ENCODE data around the gene RHOB.
"Not testable (repeated sequence)": the region's sequence is repeated elsewhere in the genome, so short reads cannot be mapped to it uniquely, and the experiment has no call there.

Gene RHOB

GRCh38 chr2:20455076-20455587 is 8.3 kb downstream of the RHOB start:
- DNase-seq: no peak

- no peak for DNase-seq
Measured at GRCh38 chr2:20456116-20456571, 9.3 kb downstream of the RHOB start.

- DNase-seq: peak; percentile 28
Measured at GRCh38 chr2:20456636-20457426, 10.0 kb downstream of the RHOB start.

GRCh38 chr2:20457661-20458630 is 11.1 kb downstream of the RHOB start:
- DNase-seq: no peak

- DNase-seq: not testable (repeated sequence)
Measured at GRCh38 chr2:20458737-20459484, 12.0 kb downstream of the RHOB start.

GRCh38 chr2:20465716-20466394 is 19.0 kb downstream of the RHOB start:
- no peak for DNase-seq

- no peak for DNase-seq
Measured at GRCh38 chr2:20467789-20468548, 21.1 kb downstream of the RHOB start.

GRCh38 chr2:20468549-20469500 is 22.0 kb downstream of the RHOB start:
- DNase-seq: no peak

GRCh38 chr2:20469595-20469994 is 22.7 kb downstream of the RHOB start:
- no peak for DNase-seq

GRCh38 chr2:20470211-20470610 is 23.3 kb downstream of the RHOB start:
- DNase-seq: no peak

GRCh38 chr2:20471148-20471547 is 24.3 kb downstream of the RHOB start:
- DNase-seq: no peak

GRCh38 chr2:20471902-20472559 is 25.2 kb downstream of the RHOB start:
- no peak for DNase-seq

GRCh38 chr2:20472569-20472968 is 25.7 kb downstream of the RHOB start:
- DNase-seq: no peak

GRCh38 chr2:20473128-20473527 is 26.3 kb downstream of the RHOB start:
- no peak for DNase-seq

- no peak for DNase-seq
Measured at GRCh38 chr2:20474757-20475566, 28.1 kb downstream of the RHOB start.

GRCh38 chr2:20475567-20475952 is 28.7 kb downstream of the RHOB start:
- no peak for DNase-seq

- no peak for DNase-seq
Measured at GRCh38 chr2:20476481-20476880, 29.6 kb downstream of the RHOB start.

GRCh38 chr2:20476950-20477349 is 30.1 kb downstream of the RHOB start:
- DNase-seq: no peak

GRCh38 chr2:20478961-20479360 is 32.1 kb downstream of the RHOB start:
- no peak for DNase-seq
